T-cell (primary cell): ENCODE results near the gene LCN2. TPM values are rescaled to one million over a fixed set of nuclear protein-coding genes. Genes with fewer than 3 reads are reported as not detected.
"Not testable (repeated sequence)": the region's sequence is repeated elsewhere in the genome, so short reads cannot be mapped to it uniquely, and the experiment has no call there.

Experiments
- ATAC-seq, 4 experiments: fragments of 200-7000 bp in 3 of 4; fragments of 150-1000 bp in 1 of 4; cut with Tn5 transposase; replicated peaks in 1 of 4; 1 replicate in 3 of 4; 2 replicates in 1 of 4; pipeline ENCODE4 v1.10.0; 2021; ENCODE audit warnings: moderate library complexity in 3 of 4, mild to moderate bottlenecking in 2 of 4, moderate number of reproducible peaks in 1 of 4
- CTCF ChIA-PET, 2 donors: fragments of 300-600 bp; sonication (Branson Sonifier 250); formaldehyde crosslinking; loops; one replicate each; lab custom pipeline; 2022; ENCODE audit warnings: antibody characterized with exemption in 2 of 2; lab: Charles Lee
- POLR2A ChIA-PET, 2 donors: fragments of 300-600 bp; sonication (Branson Sonifier 250); formaldehyde crosslinking; loops; one replicate each; lab custom pipeline; 2022; ENCODE audit warnings: antibody characterized with exemption in 2 of 2; lab: Charles Lee
- DNase-seq, 35 experiments: peaks; one replicate each; pipeline versions ENCODE4 v3.0.0 to v3.0.0-alpha.2; 2013 to 2023
- H3K27ac ChIP-seq: one replicate; pipeline ENCODE4 v1.5.1; 2013; ENCODE audit warnings: low read length
- H3K27me3 ChIP-seq, 2 experiments: replicated peaks in 1 of 2; 1 replicate in 1 of 2; 2 replicates in 1 of 2; pipeline versions ENCODE4 v1.6.1 to v1.7.0; 2013; ENCODE audit warnings: low read length in 1 of 2, mixed read lengths in 1 of 2; ENCODE audit not compliant: control insufficient read depth in 2 of 2, insufficient read depth in 2 of 2; ENCODE audit errors: extremely low read depth in 1 of 2
- H3K36me3 ChIP-seq, 2 donors: 1 replicate in 1 of 2; 2 replicates in 1 of 2; pipeline versions ENCODE4 v1.6.1 to v1.7.0; 2013; ENCODE audit warnings: low read length in 1 of 2; ENCODE audit not compliant: control insufficient read depth in 2 of 2, insufficient read depth in 1 of 2; ENCODE audit errors: extremely low read depth in 1 of 2
- H3K4me1 ChIP-seq, 2 experiments: 1 replicate in 1 of 2; 2 replicates in 1 of 2; pipeline versions ENCODE4 v1.6.1 to v1.7.0; 2013; ENCODE audit warnings: low read length in 2 of 2, mixed read lengths in 1 of 2; ENCODE audit not compliant: insufficient read depth in 2 of 2, control insufficient read depth in 1 of 2; ENCODE audit errors: extremely low read depth in 1 of 2
- H3K4me3 ChIP-seq, 2 donors: 1 replicate in 1 of 2; 2 replicates in 1 of 2; pipeline versions ENCODE4 v1.5.1 to v1.7.0; 2013; ENCODE audit warnings: mild to moderate bottlenecking in 2 of 2, low read length in 1 of 2, moderate library complexity in 1 of 2; ENCODE audit not compliant: control insufficient read depth in 1 of 2; ENCODE audit errors: extremely low read depth in 1 of 2
- H3K9me3 ChIP-seq: 2 replicates; pipeline ENCODE4 v1.7.0; 2013
- H3K27ac Mint-ChIP-seq, 2 donors: one replicate each; pipeline ENCODE4 v1.8.0; 2020 to 2021; ENCODE audit warnings: mild to moderate bottlenecking in 2 of 2, mixed read lengths in 2 of 2
- H3K27me3 Mint-ChIP-seq, 2 donors: one replicate each; pipeline ENCODE4 v1.8.0; 2021 to 2022; ENCODE audit warnings: mixed read lengths in 2 of 2
- H3K36me3 Mint-ChIP-seq: one replicate; pipeline ENCODE4 v1.8.0; 2021; ENCODE audit warnings: mixed read lengths
- H3K4me1 Mint-ChIP-seq, 3 donors: one replicate each; pipeline ENCODE4 v1.8.0; 2020 to 2022; ENCODE audit warnings: mixed read lengths in 3 of 3, mild to moderate bottlenecking in 1 of 3
- H3K4me3 Mint-ChIP-seq, 3 donors: one replicate each; pipeline ENCODE4 v1.8.0; 2020 to 2022; ENCODE audit warnings: mild to moderate bottlenecking in 3 of 3, mixed read lengths in 3 of 3, moderate library complexity in 3 of 3
- H3K9me3 Mint-ChIP-seq, 3 donors: one replicate each; pipeline ENCODE4 v1.8.0; 2020 to 2022; ENCODE audit warnings: mixed read lengths in 3 of 3
- WGBS: methylation state at CpG from one replicate; pipeline ENCODE4 v1.1.5; 2013; ENCODE audit warnings: missing lambda C conversion rate; ENCODE audit not compliant: insufficient coverage; 5-methylcytosine and 5-hydroxymethylcytosine counted together
- total RNA-seq, 35 experiments: library from RNA in 6 of 35; stranded (reverse) in 6 of 35; fragments of 120-200 nt in 1 of 35; gene quantifications; one replicate each; pipeline versions ENCODE4 v1.2.1 to v1.2.4 and lab custom pipeline; 2013 to 2026

LCN2 gene
- total RNA-seq, 5 donors from 2014 or later (not counting 1 experiment from before 2014, with no cell fraction given), result not detected

GRCh38 chr9:128106940-128107467, 42.2 kb upstream of the LCN2 start:
- Mint-ChIP-seq H3K27me3 (no peaks in the 10 kb centered on the region), H3K36me3 (peaks cover 37% of the 10 kb centered on the region), H3K4me3 (no peak overlapping the region), H3K4me1 (peaks cover 26 to 37% (median 32%) of the 10 kb centered on the region in 3 donors), H3K27ac (peak overlapping the region in 1 of 2 donors; percentile 87), H3K9me3 (no peaks in the 10 kb centered on the region)
- ATAC-seq (no peak), DNase-seq (peak in 1 of 35 experiments; percentile 24)
- POLR2A ChIA-PET, result interaction anchor here in 1 of 2 donors (0.6 kb wide), 1 partner anchor 83 kb away, joined by 8 read pairs; no protein-coding TSS in a partner anchor
- Histone ChIP-seq H3K4me1 (peaks cover 6 to 32% of the 10 kb centered on the region in 2 experiments), H3K36me3 (peaks cover 31 to 65% of the 10 kb centered on the region in 2 donors), H3K27ac (no peak overlapping the region), H3K9me3 (no peaks in the 10 kb centered on the region), H3K27me3 (no peaks in the 10 kb centered on the region), H3K4me3 (no peak overlapping the region)
- CTCF ChIA-PET, result no interaction called here
- WGBS, result 95% methylated on average over 22 of the region's 23 CpGs

GRCh38 chr9:128107468-128108268, 41.6 kb upstream of the LCN2 start:
- H3K27ac ChIP-seq, result no peak overlapping the region
- H3K4me1 ChIP-seq, result peaks cover 6 to 30% of the 10 kb centered on the region in 2 experiments
- no peaks in the 10 kb centered on the region for H3K9me3 ChIP-seq
- H3K4me1 Mint-ChIP-seq, result peaks cover 24 to 30% (median 26%) of the 10 kb centered on the region in 3 donors
- no peak for ATAC-seq
- CTCF ChIA-PET, result no interaction called here
- POLR2A ChIA-PET, result no interaction called here
- H3K4me3 ChIP-seq, result no peak overlapping the region
- DNase-seq, result peak in 1 of 35 experiments; percentile 21
- H3K27me3 ChIP-seq, result no peaks in the 10 kb centered on the region
- WGBS, result 87% methylated on average over 13 of the region's 18 CpGs
- no peaks in the 10 kb centered on the region for H3K27me3 Mint-ChIP-seq
- H3K4me3 Mint-ChIP-seq, result no peak overlapping the region
- H3K27ac Mint-ChIP-seq, result peak overlapping the region in 1 of 2 donors; percentile 56
- peaks cover 31% of the 10 kb centered on the region for H3K36me3 Mint-ChIP-seq
- H3K36me3 ChIP-seq, result peaks cover 24 to 58% of the 10 kb centered on the region in 2 donors
- H3K9me3 Mint-ChIP-seq, result no peaks in the 10 kb centered on the region

GRCh38 chr9:128108269-128109049, 40.8 kb upstream of the LCN2 start:
- H3K27ac Mint-ChIP-seq, result no peak overlapping the region
- no peak overlapping the region for H3K27ac ChIP-seq
- no peak for DNase-seq

GRCh38 chr9:128109050-128109709, 40.1 kb upstream of the LCN2 start:
- Mint-ChIP-seq H3K27me3 (no peaks in the 10 kb centered on the region), H3K9me3 (no peaks in the 10 kb centered on the region), H3K36me3 (peaks cover 32% of the 10 kb centered on the region), H3K4me1 (peaks cover 11 to 16% (median 12%) of the 10 kb centered on the region in 3 donors), H3K4me3 (no peak overlapping the region), H3K27ac (peak overlapping the region; percentile 1 to 23)
- peaks cover 2 to 15% of the 10 kb centered on the region in 2 experiments for H3K4me1 ChIP-seq
- ATAC-seq (no peak), DNase-seq (no peak)
- POLR2A ChIA-PET, result no interaction called here
- H3K9me3 ChIP-seq, result no peaks in the 10 kb centered on the region
- WGBS, result 81% methylated on average over 11 of the region's 20 CpGs
- no peaks in the 10 kb centered on the region for H3K27me3 ChIP-seq
- no peak overlapping the region for H3K4me3 ChIP-seq
- no peak overlapping the region for H3K27ac ChIP-seq
- peaks cover 29 to 50% of the 10 kb centered on the region in 2 donors for H3K36me3 ChIP-seq
- CTCF ChIA-PET, result interaction anchor here in 1 of 2 donors (0.6 kb wide), 2 partner anchors 24 to 29 kb away, joined by 3 to 4 read pairs; no protein-coding TSS in a partner anchor

More at GRCh38 chr9:128108269-128109049, 40.8 kb upstream of the LCN2 start:
- Histone ChIP-seq H3K4me3 (no peak overlapping the region), H3K9me3 (no peaks in the 10 kb centered on the region), H3K4me1 (peaks cover 5 to 22% of the 10 kb centered on the region in 2 experiments), H3K36me3 (peaks cover 29 to 54% of the 10 kb centered on the region in 2 donors), H3K27me3 (no peaks in the 10 kb centered on the region)
- Mint-ChIP-seq H3K4me1 (peaks cover 16 to 22% (median 19%) of the 10 kb centered on the region in 3 donors), H3K36me3 (peaks cover 31% of the 10 kb centered on the region), H3K9me3 (no peaks in the 10 kb centered on the region), H3K27me3 (no peaks in the 10 kb centered on the region), H3K4me3 (no peak overlapping the region)
- ATAC-seq, result no peak
- WGBS, result no CpG with 5 or more reads among the region's 15 CpGs
- ChIA-PET CTCF (interaction anchor here in 1 of 2 donors (0.6 kb wide), 1 partner anchor 24 kb away, joined by 3 read pairs; no protein-coding TSS in a partner anchor), POLR2A (no interaction called here)

GRCh38 chr9:128111726-128112125, 37.5 kb upstream of the LCN2 start:
- H3K27ac ChIP-seq, ATAC-seq, DNase-seq, H3K4me1 Mint-ChIP-seq, H3K4me1 ChIP-seq, CTCF ChIA-PET, POLR2A ChIA-PET, H3K27me3 ChIP-seq, H3K27ac Mint-ChIP-seq, H3K4me3 Mint-ChIP-seq, H3K4me3 ChIP-seq, H3K9me3 ChIP-seq, H3K9me3 Mint-ChIP-seq, H3K27me3 Mint-ChIP-seq: not testable (repeated sequence)
- peaks cover 29% of the 10 kb centered on the region for H3K36me3 Mint-ChIP-seq
- 90% methylated on average over 8 of the region's 12 CpGs for WGBS
- H3K36me3 ChIP-seq, result peaks cover 22 to 34% of the 10 kb centered on the region in 2 donors
